K562 (cell line): ENCODE measurements around the gene MATK. TPM values are rescaled to one million over a fixed set of nuclear protein-coding genes. Genes with fewer than 3 reads are reported as not detected.

ENCODE experiments used
- ATAC-seq: fragments of 200-7000 bp; cut with Tn5 transposase; 3 replicates; pipeline ENCODE4 v1.9.1; 2020; ENCODE audit warnings: moderate library complexity
- BruUV-seq: library from RNA; stranded (reverse); fragments of 400-500 nt; replicated peaks from 2 replicates; lab custom pipeline; 2021; lab: Mats Ljungman, UMichigan
- CTCF ChIA-PET: fragments of 300-600 bp; formaldehyde crosslinking; extraction: SDS; loops from one replicate; lab custom pipeline; 2021; ENCODE audit warnings: low intra/inter-chr PET ratio; lab: Yijun Ruan, JAX
- POLR2A ChIA-PET: fragments of 300-600, 350-650 bp; sonication (Branson Sonifier 250); formaldehyde crosslinking; extraction: SDS; loops from one replicate; lab custom pipeline; 2021; ENCODE audit warnings: antibody characterized with exemption, inconsistent platforms; lab: Yijun Ruan, JAX
- DNase-seq, 4 experiments: peaks; one replicate each; pipeline versions ENCODE4 v3.0.0 to v3.0.0-alpha.2; 2011 to 2018; ENCODE audit warnings: low spot score in 3 of 4, mixed read lengths in 3 of 4; ENCODE audit errors: extremely low read depth in 1 of 4
- FAIRE-seq: peaks from 2 replicates; lab custom pipeline; 2011; peaks lifted over from hg19 to GRCh38; lab: Jason Lieb, UNC
- H2AFZ ChIP-seq: 2 replicates; pipeline ENCODE4 v1.6.0; 2011; ENCODE audit warnings: low read depth, low read length, control low read depth, inconsistent platforms
- H3K27ac ChIP-seq: fragments of 200-600 bp; 3 replicates; pipeline ENCODE4 v1.8.0; 2011; ENCODE audit warnings: low read depth, mild to moderate bottlenecking, control low read depth, inconsistent platforms, low read length, moderate library complexity, mixed read lengths; ENCODE audit errors: extremely low read depth
- H3K27me3 ChIP-seq, 2 experiments: fragments of 300-600 bp in 1 of 2; 2 replicates in 1 of 2; 3 replicates in 1 of 2; pipeline versions ENCODE4 v1.6.0 to v1.8.0; 2011; ENCODE audit warnings: inconsistent platforms in 2 of 2, low read length in 2 of 2, mild to moderate bottlenecking in 1 of 2, mixed read lengths in 1 of 2, moderate library complexity in 1 of 2; ENCODE audit not compliant: control insufficient read depth in 2 of 2, insufficient read depth in 2 of 2
- H3K36me3 ChIP-seq: fragments of 300-600 bp; 3 replicates; pipeline ENCODE4 v1.8.0; 2011; ENCODE audit warnings: mild to moderate bottlenecking, low read length, inconsistent platforms; ENCODE audit not compliant: control insufficient read depth, insufficient read depth
- H3K4me1 ChIP-seq, 2 experiments: fragments of 200-600 bp in 1 of 2; replicated peaks in 1 of 2; 2 replicates in 1 of 2; 3 replicates in 1 of 2; pipeline versions ENCODE4 v1.5.1 to v1.8.0; 2011; ENCODE audit warnings: inconsistent platforms in 2 of 2, low read length in 2 of 2, mild to moderate bottlenecking in 1 of 2, mixed read lengths in 1 of 2, moderate library complexity in 1 of 2; ENCODE audit not compliant: control insufficient read depth in 2 of 2, insufficient read depth in 2 of 2
- H3K4me2 ChIP-seq: 2 replicates; pipeline ENCODE4 v1.6.1; 2011; ENCODE audit warnings: low read length, control low read depth, inconsistent platforms, mixed read lengths; ENCODE audit not compliant: insufficient read depth
- H3K4me3 ChIP-seq: fragments of 200-600 bp; sonication (generic), shearing (Covaris generic); 2 replicates; pipeline ENCODE4 v1.5.1; 2016; ENCODE audit warnings: control low read depth, inconsistent platforms
- H3K79me2 ChIP-seq: fragments of 200-600 bp; 3 replicates; pipeline ENCODE4 v1.8.0; 2011; ENCODE audit warnings: low read length, inconsistent platforms; ENCODE audit not compliant: control insufficient read depth, insufficient read depth
- H3K9ac ChIP-seq, 2 experiments: 2 replicates each; pipeline versions ENCODE4 v1.6.0 to v1.6.1; 2011; ENCODE audit warnings: low read depth in 2 of 2, low read length in 2 of 2, control low read depth in 1 of 2, inconsistent platforms in 1 of 2, mild to moderate bottlenecking in 1 of 2, mixed read lengths in 1 of 2; ENCODE audit not compliant: insufficient read depth in 1 of 2
- H3K9me1 ChIP-seq: one replicate; pipeline ENCODE4 v1.6.0; 2011; ENCODE audit warnings: inconsistent platforms, mild to moderate bottlenecking, low read length, moderate library complexity; ENCODE audit not compliant: control insufficient read depth, insufficient read depth
- H3K9me3 ChIP-seq: replicated peaks from 2 replicates; pipeline ENCODE4 v1.5.1; 2011; ENCODE audit warnings: low read depth, low read length, inconsistent platforms; ENCODE audit not compliant: control insufficient read depth, insufficient read depth
- H4K20me1 ChIP-seq: replicated peaks from 2 replicates; pipeline ENCODE4 v1.6.1; 2011; ENCODE audit warnings: low read length, inconsistent platforms, mixed read lengths; ENCODE audit not compliant: control insufficient read depth, insufficient read depth
- BRCA1 ChIP-seq, 2 experiments: fragments of 450-650 bp in 1 of 2; sonication (generic) in 1 of 2; formaldehyde crosslinking in 1 of 2; IDR thresholded peaks; 2 replicates each; pipeline versions ENCODE4 v1.5.0 to v1.6.1; 2017 to 2020; ENCODE audit warnings: mild to moderate bottlenecking in 1 of 2, missing genetic modification reagents in 1 of 2
- NFIC ChIP-seq: fragments of 450-650 bp; IDR thresholded peaks from 2 replicates; pipeline ENCODE4 v1.6.1; 2017; ENCODE audit warnings: mild to moderate bottlenecking, inconsistent platforms
- WGBS: fragments of 100-300 bp; shearing (Covaris generic); methylation state at CpG from one replicate; pipeline ENCODE4 v1.1.6; 2016; ENCODE audit warnings: low coverage, mixed read lengths; ENCODE audit not compliant: insufficient coverage; ENCODE audit errors: missing lambda C conversion rate; 5-methylcytosine and 5-hydroxymethylcytosine counted together
- in situ Hi-C: fragments of 300-500 bp; cut with MboI; formaldehyde crosslinking; loops from 4 replicates; pipeline ENCODE4 v1.15.0; 2018; ENCODE audit warnings: inconsistent platforms, mixed read lengths
- intact Hi-C: fragments of 100-400 bp; cut with micrococcal nuclease; formaldehyde crosslinking; loops from 2 replicates; pipeline ENCODE4 v1.14.2; 2022
- polyA plus RNA-seq, 8 experiments: library from polyadenylated mRNA; depleted of rRNA in 4 of 8; stranded (reverse) in 5 of 8; unstranded in 3 of 8; fragments of >200 nt; fragmentation: Nextera tagmentation in 2 of 8; fragmentation: Illumina TruSeq in 1 of 8; extraction: Ambion mirVana in 2 of 8; extraction: Trizol in 1 of 8; gene quantifications; 2 replicates each; pipeline versions ENCODE4 v1.2.1 to v1.2.3, GENCODE V29; 2011 to 2014; ENCODE audit warnings: inconsistent platforms in 1 of 8, missing spikeins in 1 of 8
- total RNA-seq, 7 experiments: library from RNA; depleted of rRNA in 6 of 7; stranded (reverse); fragments of >200 nt in 6 of 7; fragmentation: Illumina TruSeq in 2 of 7; extraction: Trizol in 2 of 7; gene quantifications; 2 replicates each; pipeline versions ENCODE4 v1.2.1 to v1.2.3, GENCODE V29; 2011 to 2021; ENCODE audit warnings: low replicate concordance in 1 of 7
- TF ChIP-seq, protein P1 (sequence below): sonication (generic); formaldehyde crosslinking; IDR thresholded peaks from 2 replicates; pipeline ENCODE4 v1.8.1; 2023; ENCODE audit warnings: mild to moderate bottlenecking, missing genetic modification reagents

Gene MATK
- total and polyA plus RNA-seq, 9 of the 15 experiments (the other 6 are each of a cell fraction or from before 2014, with no cell fraction given) = 0.08 to 41.5 (median 21.4) TPM

GRCh38 chr19:3752492-3752891 is 33.7 kb downstream of the MATK start:
- no peaks in the 10 kb centered on the region for H4K20me1 ChIP-seq
- peaks cover 0 to 15% of the 10 kb centered on the region in 2 experiments; a peak in 2 of 5 replicates for H3K4me1 ChIP-seq
- no peaks in the 10 kb centered on the region for H3K79me2 ChIP-seq
- 92% methylated on average over 15 of the region's 25 CpGs for WGBS
- no peak overlapping the region for H3K27ac ChIP-seq
- H3K4me2 ChIP-seq = no peak overlapping the region
- FAIRE-seq = no peak
- in situ Hi-C loops (no loop called here), intact Hi-C loops (no loop called here)
- H3K9me3 ChIP-seq = no peaks in the 10 kb centered on the region
- H3K36me3 ChIP-seq = peaks cover 16% of the 10 kb centered on the region; the same call in 1 of the 3 replicates
- DNase-seq = no peak
- ATAC-seq = no peak
- TF ChIP-seq NFIC (peak; percentile 63), BRCA1 (IDR thresholded peaks at IDR 0.05) (no peak), BRCA1 (CRISPR knock-in tag; IDR thresholded peaks at IDR 0.05) (no peak)
- TF ChIP-seq, protein P1, sequence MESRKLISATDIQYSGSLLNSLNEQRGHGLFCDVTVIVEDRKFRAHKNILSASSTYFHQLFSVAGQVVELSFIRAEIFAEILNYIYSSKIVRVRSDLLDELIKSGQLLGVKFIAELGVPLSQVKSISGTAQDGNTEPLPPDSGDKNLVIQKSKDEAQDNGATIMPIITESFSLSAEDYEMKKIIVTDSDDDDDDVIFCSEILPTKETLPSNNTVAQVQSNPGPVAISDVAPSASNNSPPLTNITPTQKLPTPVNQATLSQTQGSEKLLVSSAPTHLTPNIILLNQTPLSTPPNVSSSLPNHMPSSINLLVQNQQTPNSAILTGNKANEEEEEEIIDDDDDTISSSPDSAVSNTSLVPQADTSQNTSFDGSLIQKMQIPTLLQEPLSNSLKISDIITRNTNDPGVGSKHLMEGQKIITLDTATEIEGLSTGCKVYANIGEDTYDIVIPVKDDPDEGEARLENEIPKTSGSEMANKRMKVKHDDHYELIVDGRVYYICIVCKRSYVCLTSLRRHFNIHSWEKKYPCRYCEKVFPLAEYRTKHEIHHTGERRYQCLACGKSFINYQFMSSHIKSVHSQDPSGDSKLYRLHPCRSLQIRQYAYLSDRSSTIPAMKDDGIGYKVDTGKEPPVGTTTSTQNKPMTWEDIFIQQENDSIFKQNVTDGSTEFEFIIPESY (CRISPR knock-in tag) = peak; percentile 20; the same call in 1 of the 2 replicates
- H2AFZ ChIP-seq = no peak overlapping the region
- CTCF ChIA-PET = no interaction called here
- no peaks in the 10 kb centered on the region for H3K9me1 ChIP-seq
- no TSS peak for BruUV-seq
- H3K9ac ChIP-seq = no peak overlapping the region
- no peak overlapping the region for H3K4me3 ChIP-seq
- POLR2A ChIA-PET = interaction anchor here (0.9 to 1.4 kb wide), 2 partner anchors 10 kb away, joined by 3 to 7 read pairs; partner anchors contain the start of gene MRPL54
- no peaks in the 10 kb centered on the region for H3K27me3 ChIP-seq
